Right lobe of liver (tissue), 4 donors: ENCODE measurements around the gene DHRS1.

Experiments used
- CTCF ChIP-seq, 4 donors: fragments of 200-600 bp in 3 of 4; fragments of 450-650 bp in 1 of 4; IDR thresholded peaks; one replicate each; pipeline versions ENCODE4 v1.5.1 to v1.8.0; 2016 to 2022; ENCODE audit warnings: antibody characterized with exemption in 4 of 4, mild to moderate bottlenecking in 2 of 4
- POLR2A ChIP-seq: fragments of 450-650 bp; IDR thresholded peaks from one replicate; pipeline ENCODE4 v1.6.1; 2017; ENCODE audit warnings: antibody characterized with exemption, mild to moderate bottlenecking
- donor health status: DM: no; HTN: no; CAD: no.
- donor health status: DM: no; HTN: no; CAD: no.
- donor health status: DM: no; HTN: yes; CAD: no.

- TF ChIP-seq CTCF (IDR thresholded peaks at IDR 0.05) (no peak), POLR2A (no peak)
These were observed 38.2 kb upstream of the DHRS1 start for GRCh38 chr14:24337824-24338175.
